ENCODE results near the gene GPR6. TPM values are rescaled to one million over a fixed set of nuclear protein-coding genes. Genes with fewer than 3 reads are reported as not detected.

The GPR6 gene, protein sequence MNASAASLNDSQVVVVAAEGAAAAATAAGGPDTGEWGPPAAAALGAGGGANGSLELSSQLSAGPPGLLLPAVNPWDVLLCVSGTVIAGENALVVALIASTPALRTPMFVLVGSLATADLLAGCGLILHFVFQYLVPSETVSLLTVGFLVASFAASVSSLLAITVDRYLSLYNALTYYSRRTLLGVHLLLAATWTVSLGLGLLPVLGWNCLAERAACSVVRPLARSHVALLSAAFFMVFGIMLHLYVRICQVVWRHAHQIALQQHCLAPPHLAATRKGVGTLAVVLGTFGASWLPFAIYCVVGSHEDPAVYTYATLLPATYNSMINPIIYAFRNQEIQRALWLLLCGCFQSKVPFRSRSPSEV
- not detected for total RNA-seq
- 0.05 TPM for polyA plus RNA-seq
- long read RNA-seq, donor 1 = 0 reads
- long read RNA-seq, donor 2 = 0 reads
- long read RNA-seq, donor 3 = 0 reads
- long read RNA-seq, donor 4 = 0 reads
- long read RNA-seq, donor 5 = 0 reads
- long read RNA-seq, donor 6 = 0 reads
- long read RNA-seq, donor 7 = 0 reads
- long read RNA-seq, donor 8 = 0 reads
- long read RNA-seq, donor 9 = 0 reads
- long read RNA-seq, donor 10 = 0 reads

DNA sequence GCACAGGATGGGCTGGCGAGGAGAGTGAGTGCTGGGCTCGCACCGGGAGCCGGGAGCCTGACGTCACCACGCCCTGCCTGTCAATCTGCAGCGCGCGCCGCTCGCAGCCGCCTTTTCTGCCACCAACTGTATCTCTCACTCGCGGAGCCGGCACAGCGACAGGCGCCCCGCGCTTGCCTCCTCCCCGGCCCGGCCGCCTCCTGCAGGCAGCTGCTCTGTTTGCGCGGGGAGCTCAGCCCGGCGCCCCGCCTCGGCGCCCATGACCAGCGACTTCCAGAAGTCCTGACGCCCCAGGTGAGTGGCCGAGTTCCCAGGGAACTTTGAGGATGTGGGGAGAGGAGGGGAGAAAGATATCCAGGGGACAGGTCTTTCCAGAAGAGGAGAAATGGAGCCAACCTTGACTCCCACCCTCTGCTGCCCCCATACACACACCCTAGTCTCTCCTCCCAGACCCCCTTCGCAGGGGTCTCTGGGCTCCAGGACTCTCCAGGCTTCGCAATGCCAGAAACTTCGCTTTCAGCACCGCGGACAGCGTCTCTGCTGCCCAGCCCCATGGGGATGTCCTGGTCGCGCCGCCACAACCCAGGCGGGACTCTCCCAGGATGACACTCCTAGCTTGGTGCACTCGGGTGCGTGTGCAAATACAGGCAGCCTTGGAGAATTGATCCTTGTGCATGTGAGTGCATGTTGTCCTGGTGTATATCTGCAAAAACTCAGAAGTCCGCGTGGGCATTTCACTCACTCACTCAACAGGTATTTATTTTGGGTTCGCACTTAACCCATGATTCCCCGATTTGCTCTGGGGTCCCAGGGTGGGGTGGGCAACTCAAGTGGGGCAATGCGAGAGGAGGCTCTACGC lies at the start of gene GPR6:
GPR6 (plus strand) TSS at position 138 of the 859 bp plus-strand sequence. CDS start 802 bp downstream, outside the sequence.
- peak; percentile 43 to 81 (median 63) for DNase-seq (ENCODE audit: low read depth in 6 of 9, low spot score in 9 of 9)
- peaks cover 26 to 44% of the 10 kb centered on the region in 2 donors for H3K27me3 ChIP-seq (ENCODE audit: control insufficient read depth in 2 of 2, insufficient read depth in 1 of 2, low read length in 1 of 2)
- 7% methylated on average over 50 of the region's 50 CpGs for WGBS
- peaks cover 0 to 12% of the 10 kb centered on the region in 2 donors for H3K9me3 ChIP-seq (ENCODE audit: control insufficient read depth in 2 of 2, insufficient read depth in 1 of 2, low read length in 1 of 2)
- H3K36me3 ChIP-seq (ENCODE audit: control insufficient read depth in 2 of 2, insufficient read depth in 2 of 2, low read length in 1 of 2) = no peaks in the 10 kb centered on the region
- peaks cover 2 to 3% of the 10 kb centered on the region in 2 donors for H3K4me1 ChIP-seq (ENCODE audit: control insufficient read depth in 2 of 2, insufficient read depth in 2 of 2, low read length in 2 of 2)
- no peak within 1 kb of the TSS for H3K4me3 ChIP-seq (ENCODE audit: low read length in 2 of 2)
- H3K27ac ChIP-seq (ENCODE audit: low read depth in 1 of 2, low read length in 1 of 2) = no peak within 1 kb of the TSS

DNA sequence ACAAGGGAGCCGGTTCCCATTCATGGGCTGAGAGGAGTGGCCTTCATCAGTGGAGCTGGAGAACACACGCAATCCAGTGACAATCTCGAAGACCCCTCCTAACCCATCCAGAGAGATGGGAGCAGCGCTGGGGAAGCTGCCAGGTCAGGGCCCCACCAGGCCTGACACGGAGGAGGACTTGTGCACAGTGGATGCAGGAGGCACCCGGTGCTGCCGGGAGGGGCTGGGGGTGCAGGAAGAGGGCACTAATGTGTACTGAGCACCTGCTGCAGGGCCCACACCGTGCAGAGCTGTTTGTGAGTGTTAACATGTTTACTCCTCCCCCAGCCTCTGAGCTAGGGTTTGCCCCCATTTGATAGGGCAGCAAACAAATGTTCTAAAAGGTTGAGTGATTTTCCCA lies 43.8 kb upstream of the GPR6 start:
- H3K27me3 ChIP-seq (ENCODE audit: control insufficient read depth in 2 of 2, insufficient read depth in 1 of 2, low read length in 1 of 2) = no peaks in the 10 kb centered on the region
- H3K9me3 ChIP-seq (ENCODE audit: control insufficient read depth in 2 of 2, insufficient read depth in 1 of 2, low read length in 1 of 2) = no peaks in the 10 kb centered on the region
- H3K36me3 ChIP-seq (ENCODE audit: control insufficient read depth in 2 of 2, insufficient read depth in 2 of 2, low read length in 1 of 2) = no peaks in the 10 kb centered on the region
- WGBS = 95% methylated on average over 8 of the region's 8 CpGs
- H3K4me3 ChIP-seq (ENCODE audit: low read length in 2 of 2) = no peak overlapping the region
- no peak for DNase-seq (ENCODE audit: low read depth in 6 of 9, low spot score in 9 of 9)
- no peak overlapping the region for H3K27ac ChIP-seq (ENCODE audit: low read depth in 1 of 2, low read length in 1 of 2)
- no peaks in the 10 kb centered on the region for H3K4me1 ChIP-seq (ENCODE audit: control insufficient read depth in 2 of 2, insufficient read depth in 2 of 2, low read length in 2 of 2)

DNA sequence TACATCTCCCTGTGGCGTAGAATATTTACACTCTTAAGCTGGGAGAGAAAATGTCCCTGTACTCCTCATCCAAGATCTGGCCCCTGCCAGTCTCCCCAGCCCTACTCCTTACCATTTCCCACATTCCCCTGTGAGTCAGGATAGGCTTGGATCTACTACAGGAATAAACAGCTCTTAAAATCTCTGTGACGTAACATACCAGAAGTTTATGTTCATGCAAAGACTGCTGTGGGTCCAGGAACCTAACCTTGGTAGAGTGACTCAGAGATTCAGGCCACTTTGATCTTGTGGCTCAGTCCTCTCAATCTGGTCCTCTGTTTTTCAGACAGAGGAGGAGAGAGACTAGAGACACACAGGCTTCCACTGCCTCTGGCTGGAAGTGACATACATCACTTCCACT lies 38.5 kb upstream of the GPR6 start:
- Histone ChIP-seq H3K27ac (ENCODE audit: low read depth in 1 of 2, low read length in 1 of 2) (no peak overlapping the region), H3K27me3 (ENCODE audit: control insufficient read depth in 2 of 2, insufficient read depth in 1 of 2, low read length in 1 of 2) (peaks cover 0 to 2% of the 10 kb centered on the region in 2 donors), H3K4me3 (ENCODE audit: low read length in 2 of 2) (no peak overlapping the region)

DNA sequence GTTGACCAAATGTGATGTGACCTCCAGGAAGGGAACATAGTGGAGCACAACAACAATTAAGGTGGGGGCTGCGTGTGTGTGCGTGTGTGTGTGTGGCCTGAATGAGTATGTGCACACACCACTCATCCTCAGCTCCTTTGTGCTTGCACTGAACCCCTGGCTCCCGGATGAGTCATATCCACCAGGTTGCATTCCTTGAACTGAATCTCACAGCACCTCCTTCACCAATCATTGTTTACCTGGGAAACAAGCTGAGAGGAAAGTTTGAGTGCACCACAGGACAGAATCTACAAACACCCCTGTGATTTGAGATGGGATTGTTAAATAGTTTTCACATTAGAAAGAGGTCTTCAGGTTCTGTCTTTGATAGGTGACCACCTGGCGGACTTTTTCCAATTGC lies 33.7 kb upstream of the GPR6 start:
- no peak for DNase-seq (ENCODE audit: low read depth in 6 of 9, low spot score in 9 of 9)
- Histone ChIP-seq H3K4me3 (ENCODE audit: low read length in 2 of 2) (no peak overlapping the region), H3K9me3 (ENCODE audit: control insufficient read depth in 2 of 2, insufficient read depth in 1 of 2, low read length in 1 of 2) (no peaks in the 10 kb centered on the region), H3K36me3 (ENCODE audit: control insufficient read depth in 2 of 2, insufficient read depth in 2 of 2, low read length in 1 of 2) (no peaks in the 10 kb centered on the region), H3K27me3 (ENCODE audit: control insufficient read depth in 2 of 2, insufficient read depth in 1 of 2, low read length in 1 of 2) (peaks cover 0 to 2% of the 10 kb centered on the region in 2 donors), H3K4me1 (ENCODE audit: control insufficient read depth in 2 of 2, insufficient read depth in 2 of 2, low read length in 2 of 2) (no peaks in the 10 kb centered on the region), H3K27ac (ENCODE audit: low read depth in 1 of 2, low read length in 1 of 2) (peak overlapping the region in 1 of 2 donors; percentile 13)
- WGBS = 89% methylated on average over 4 of the region's 4 CpGs

More for the DNA sequence above, 38.5 kb upstream of the GPR6 start:
- no peaks in the 10 kb centered on the region for H3K4me1 ChIP-seq (ENCODE audit: control insufficient read depth in 2 of 2, insufficient read depth in 2 of 2, low read length in 2 of 2)
- H3K36me3 ChIP-seq (ENCODE audit: control insufficient read depth in 2 of 2, insufficient read depth in 2 of 2, low read length in 1 of 2) = no peaks in the 10 kb centered on the region
- no peak for DNase-seq (ENCODE audit: low read depth in 6 of 9, low spot score in 9 of 9)
- no peaks in the 10 kb centered on the region for H3K9me3 ChIP-seq (ENCODE audit: control insufficient read depth in 2 of 2, insufficient read depth in 1 of 2, low read length in 1 of 2)
- WGBS = 95% methylated on average over 2 of the region's 2 CpGs

DNA sequence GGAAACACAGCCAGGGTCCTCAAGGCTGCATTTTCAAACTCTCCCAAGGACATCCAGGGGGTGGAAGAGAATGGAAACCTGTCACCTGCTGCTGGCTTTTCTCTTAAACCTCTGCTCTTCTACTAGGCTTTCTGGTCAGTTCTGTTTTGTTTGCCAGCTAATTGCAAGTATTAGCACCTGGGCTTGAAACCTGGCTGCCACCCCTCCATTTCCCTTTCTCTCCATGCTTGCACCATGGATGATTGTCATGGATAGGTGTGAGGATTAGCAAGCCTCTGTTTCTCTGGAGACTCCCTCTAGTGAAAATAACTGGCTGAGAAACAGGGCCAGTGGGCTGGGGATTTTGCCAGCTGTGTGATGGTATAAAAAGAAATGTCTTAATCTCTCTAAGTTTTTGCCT lies 33.0 kb upstream of the GPR6 start:
- peaks cover 0 to 2% of the 10 kb centered on the region in 2 donors for H3K27me3 ChIP-seq (ENCODE audit: control insufficient read depth in 2 of 2, insufficient read depth in 1 of 2, low read length in 1 of 2)
- no peaks in the 10 kb centered on the region for H3K36me3 ChIP-seq (ENCODE audit: control insufficient read depth in 2 of 2, insufficient read depth in 2 of 2, low read length in 1 of 2)
- H3K9me3 ChIP-seq (ENCODE audit: control insufficient read depth in 2 of 2, insufficient read depth in 1 of 2, low read length in 1 of 2) = no peaks in the 10 kb centered on the region
- H3K4me1 ChIP-seq (ENCODE audit: control insufficient read depth in 2 of 2, insufficient read depth in 2 of 2, low read length in 2 of 2) = no peaks in the 10 kb centered on the region
- no peak for DNase-seq (ENCODE audit: low read depth in 6 of 9, low spot score in 9 of 9)
- no peak overlapping the region for H3K4me3 ChIP-seq (ENCODE audit: low read length in 2 of 2)
- no peak overlapping the region for H3K27ac ChIP-seq (ENCODE audit: low read depth in 1 of 2, low read length in 1 of 2)

DNA sequence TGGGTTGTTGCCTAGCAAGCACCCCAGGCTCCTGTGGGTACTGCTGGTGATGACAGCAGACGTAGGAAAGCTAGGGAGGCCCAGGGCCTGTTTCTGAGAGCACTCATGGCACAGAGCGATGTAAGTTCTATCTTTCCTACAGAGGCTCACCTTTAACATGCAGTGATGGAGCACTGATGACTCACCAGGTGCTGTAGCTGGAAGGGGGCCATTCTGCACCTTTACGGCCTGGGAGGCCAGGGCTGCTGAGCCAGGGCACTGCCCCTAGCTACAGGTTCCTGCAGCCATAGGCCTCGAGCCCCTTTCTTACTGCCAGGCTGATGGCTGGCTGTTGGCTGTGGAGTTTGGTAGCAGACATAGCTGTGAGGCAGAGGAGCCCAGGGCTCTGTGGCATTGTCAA lies 31.1 kb upstream of the GPR6 start:
- Histone ChIP-seq H3K4me3 (ENCODE audit: low read length in 2 of 2) (no peak overlapping the region), H3K27me3 (ENCODE audit: control insufficient read depth in 2 of 2, insufficient read depth in 1 of 2, low read length in 1 of 2) (peaks cover 0 to 2% of the 10 kb centered on the region in 2 donors), H3K36me3 (ENCODE audit: control insufficient read depth in 2 of 2, insufficient read depth in 2 of 2, low read length in 1 of 2) (no peaks in the 10 kb centered on the region), H3K4me1 (ENCODE audit: control insufficient read depth in 2 of 2, insufficient read depth in 2 of 2, low read length in 2 of 2) (no peaks in the 10 kb centered on the region), H3K27ac (ENCODE audit: low read depth in 1 of 2, low read length in 1 of 2) (no peak overlapping the region), H3K9me3 (ENCODE audit: control insufficient read depth in 2 of 2, insufficient read depth in 1 of 2, low read length in 1 of 2) (no peaks in the 10 kb centered on the region)
- 95% methylated on average over 4 of the region's 4 CpGs for WGBS
- no peak for DNase-seq (ENCODE audit: low read depth in 6 of 9, low spot score in 9 of 9)

DNA sequence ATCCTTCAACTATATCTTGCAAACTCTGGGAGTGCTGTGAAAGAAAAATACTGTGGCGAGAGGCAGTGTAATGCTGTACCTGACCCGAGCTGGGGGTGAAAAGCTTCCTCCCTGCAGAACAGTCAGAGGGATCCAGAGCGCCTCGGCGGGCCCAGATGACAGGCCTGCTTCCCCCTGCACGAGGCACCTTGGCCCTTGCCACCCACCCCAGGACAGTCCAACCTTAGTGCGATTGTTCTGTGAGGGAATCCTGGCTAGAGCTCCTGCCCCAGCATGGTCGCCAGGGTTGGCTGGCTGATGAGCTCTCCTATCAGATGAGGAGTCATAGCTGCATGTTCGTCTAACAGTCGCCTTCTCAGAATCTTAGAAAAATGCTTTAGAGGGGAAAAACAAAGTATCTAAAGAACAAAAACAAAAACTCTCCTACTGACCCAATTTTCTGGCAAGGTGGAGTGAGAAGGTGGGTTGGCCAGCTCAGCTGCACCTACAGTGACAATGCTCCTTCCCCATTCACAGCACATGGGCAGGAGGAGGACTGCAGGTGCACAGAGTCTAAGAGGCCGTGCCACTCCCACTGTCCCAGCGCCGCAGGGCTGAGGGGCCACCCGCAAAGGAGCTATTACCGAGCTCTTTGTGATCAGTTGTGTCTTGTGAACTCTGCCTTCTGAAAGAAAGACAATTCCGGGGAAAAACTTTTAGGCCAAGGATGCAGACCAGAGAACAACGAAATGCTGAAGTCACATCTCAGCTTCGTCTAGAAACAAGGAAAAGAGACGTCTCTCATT lies 28.6 kb upstream of the GPR6 start:
- no peaks in the 10 kb centered on the region for H3K9me3 ChIP-seq (ENCODE audit: control insufficient read depth in 2 of 2, insufficient read depth in 1 of 2, low read length in 1 of 2)
- DNase-seq (ENCODE audit: low read depth in 6 of 9, low spot score in 9 of 9) = no peak
- H3K27me3 ChIP-seq (ENCODE audit: control insufficient read depth in 2 of 2, insufficient read depth in 1 of 2, low read length in 1 of 2) = no peaks in the 10 kb centered on the region
- H3K4me1 ChIP-seq (ENCODE audit: control insufficient read depth in 2 of 2, insufficient read depth in 2 of 2, low read length in 2 of 2) = no peaks in the 10 kb centered on the region
- no peak overlapping the region for H3K4me3 ChIP-seq (ENCODE audit: low read length in 2 of 2)
- no peak overlapping the region for H3K27ac ChIP-seq (ENCODE audit: low read depth in 1 of 2, low read length in 1 of 2)
- no peaks in the 10 kb centered on the region for H3K36me3 ChIP-seq (ENCODE audit: control insufficient read depth in 2 of 2, insufficient read depth in 2 of 2, low read length in 1 of 2)
- 93% methylated on average over 19 of the region's 19 CpGs for WGBS

DNA sequence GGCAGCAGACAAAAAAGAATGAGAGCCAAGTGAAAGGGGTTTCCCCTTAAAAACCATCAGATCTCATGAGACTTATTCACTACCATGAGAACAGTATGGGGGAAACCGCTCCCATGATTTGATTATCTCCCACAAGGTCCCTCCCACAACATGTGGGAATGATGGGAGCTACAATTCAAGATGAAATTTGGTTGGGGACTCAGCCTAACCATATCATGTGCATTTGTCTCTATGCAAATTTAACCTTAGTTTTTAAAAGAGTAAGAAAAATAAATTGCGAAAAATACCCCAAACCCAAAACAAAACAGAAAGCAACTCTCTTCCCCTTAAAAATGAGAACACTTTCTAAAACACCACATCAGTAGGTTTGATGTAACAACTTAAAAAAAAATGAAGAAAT lies 22.6 kb upstream of the GPR6 start:
- Histone ChIP-seq H3K9me3 (ENCODE audit: control insufficient read depth in 2 of 2, insufficient read depth in 1 of 2, low read length in 1 of 2) (no peaks in the 10 kb centered on the region), H3K4me1 (ENCODE audit: control insufficient read depth in 2 of 2, insufficient read depth in 2 of 2, low read length in 2 of 2) (no peaks in the 10 kb centered on the region), H3K27ac (ENCODE audit: low read depth in 1 of 2, low read length in 1 of 2) (no peak overlapping the region), H3K4me3 (ENCODE audit: low read length in 2 of 2) (no peak overlapping the region), H3K36me3 (ENCODE audit: control insufficient read depth in 2 of 2, insufficient read depth in 2 of 2, low read length in 1 of 2) (no peaks in the 10 kb centered on the region), H3K27me3 (ENCODE audit: control insufficient read depth in 2 of 2, insufficient read depth in 1 of 2, low read length in 1 of 2) (no peaks in the 10 kb centered on the region)
- 97% methylated on average over 2 of the region's 2 CpGs for WGBS
- no peak for DNase-seq (ENCODE audit: low read depth in 6 of 9, low spot score in 9 of 9)

Measured in thymus (tissue), 14 donors.